Panc1 (cell line): ENCODE data around the gene CAMKK1. TPM values are rescaled to one million over a fixed set of nuclear protein-coding genes. Genes with fewer than 3 reads are reported as not detected.

Experiments used
- total RNA-seq: library from RNA; stranded (reverse); gene quantifications from one replicate; pipeline ENCODE4 v1.2.1, GENCODE V29; 2021; ENCODE audit not compliant: unreplicated experiment

Gene CAMKK1
- total RNA-seq, 1 experiment from 2014 or later, result 6.7 TPM

Other genes with a start within 250 kb of the CAMKK1 start
- 122 TPM for gene TAX1BP3, start 224.5 kb downstream of the CAMKK1 start, total RNA-seq
- gene EMC6, start 224.2 kb downstream of the CAMKK1 start, total RNA-seq, result 65.9 TPM
- gene P2RX5, start 196.9 kb downstream of the CAMKK1 start, total RNA-seq, result 14.9 TPM
- gene HASPIN, start 169.2 kb downstream of the CAMKK1 start, total RNA-seq, result 10.6 TPM
- 20.9 TPM for gene ITGAE, start 91.9 kb downstream of the CAMKK1 start, total RNA-seq
- 28.1 TPM for gene NCBP3, start 46.8 kb downstream of the CAMKK1 start, total RNA-seq
- not detected for gene P2RX1, start 23.4 kb upstream of the CAMKK1 start, total RNA-seq
- 29.7 TPM for gene ATP2A3, start 71.4 kb upstream of the CAMKK1 start, total RNA-seq
- 28.4 TPM for gene ZZEF1, start 250.0 kb upstream of the CAMKK1 start, total RNA-seq